NCI-H1417 treated with DMSO at 0.1 percent for 48 hours (cell line): ENCODE data around the gene HNRNPD.
"Not testable (repeated sequence)": the region's sequence is repeated elsewhere in the genome, so short reads cannot be mapped to it uniquely, and the experiment has no call there.

ENCODE experiments used
- DNase-seq: peaks from one replicate; lab custom pipeline; 2025; lab: John Stamatoyannopoulos, UW

The HNRNPD gene

DNA sequence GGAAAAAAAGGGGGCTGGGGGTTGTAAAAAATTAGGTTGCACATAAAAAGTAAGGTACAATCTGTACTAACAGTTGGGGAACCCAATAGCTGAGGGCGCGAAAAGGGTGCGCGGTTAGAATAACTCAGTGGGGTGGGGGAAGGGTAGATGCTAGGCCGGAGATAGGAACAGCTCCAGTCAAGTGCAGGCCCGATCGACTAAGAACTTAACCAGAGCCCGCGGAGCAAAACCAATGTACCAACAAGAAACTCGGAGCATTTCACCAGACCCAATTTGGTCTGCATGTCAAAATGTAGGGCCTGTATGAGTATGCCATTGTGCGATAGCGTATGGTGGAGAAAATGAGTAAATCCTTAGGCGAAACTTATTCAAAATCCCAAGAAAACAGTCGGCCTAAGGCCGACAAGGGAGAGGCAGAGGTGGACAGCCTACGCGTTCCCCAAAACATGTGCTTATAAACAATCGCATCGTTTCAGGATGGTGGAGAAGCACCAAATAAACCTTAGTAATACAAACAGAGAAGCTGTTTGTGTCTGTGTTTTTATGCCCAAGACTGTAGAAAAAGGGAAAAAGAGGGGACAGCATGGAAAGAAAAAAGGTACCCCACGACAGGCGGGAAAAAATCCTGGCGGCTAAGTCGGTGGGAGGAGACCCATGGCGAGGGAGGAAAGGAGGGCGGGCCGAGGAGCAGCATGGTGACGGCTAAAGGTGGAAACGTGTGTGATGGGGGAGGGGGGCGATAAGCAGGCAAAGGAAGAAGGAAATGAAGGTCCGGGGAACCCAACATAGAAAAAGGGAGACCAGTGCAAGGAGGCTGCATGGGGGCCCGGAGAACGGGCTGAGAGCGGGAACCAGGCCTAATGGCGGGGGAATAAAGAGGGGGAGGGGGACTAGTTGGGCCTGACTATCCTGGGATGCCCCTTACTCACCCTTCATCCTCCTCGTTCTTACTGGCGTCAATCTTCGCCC is 990 bp downstream of the HNRNPD start:
- DNase-seq = peak; percentile 30

DNA sequence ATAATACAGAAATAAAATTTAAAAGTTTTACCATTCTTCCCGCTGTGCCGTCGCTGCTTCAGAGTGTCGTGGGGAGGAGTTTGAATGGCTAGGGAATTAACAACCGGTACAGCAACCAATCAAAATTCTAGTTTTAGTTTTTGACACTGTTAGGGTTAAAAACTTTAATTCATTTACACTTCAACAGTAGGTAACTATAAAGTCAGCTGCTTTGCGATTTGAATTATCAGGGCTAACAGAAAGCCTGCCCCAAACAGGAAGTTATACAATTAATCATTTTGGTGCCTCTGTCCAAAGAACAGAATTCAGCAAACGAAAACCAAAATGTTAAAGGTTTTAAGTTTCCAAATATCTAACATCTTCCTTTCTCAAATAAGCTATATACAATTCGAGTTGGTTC is 2.3 kb downstream of the HNRNPD start:
- DNase-seq = no peak

GRCh38 chr4:82367438-82368097 is 6.2 kb downstream of the HNRNPD start:
- no peak for DNase-seq

- DNase-seq = not testable (repeated sequence)
These were observed 7.4 kb downstream of the HNRNPD start for GRCh38 chr4:82366431-82366830.

DNA sequence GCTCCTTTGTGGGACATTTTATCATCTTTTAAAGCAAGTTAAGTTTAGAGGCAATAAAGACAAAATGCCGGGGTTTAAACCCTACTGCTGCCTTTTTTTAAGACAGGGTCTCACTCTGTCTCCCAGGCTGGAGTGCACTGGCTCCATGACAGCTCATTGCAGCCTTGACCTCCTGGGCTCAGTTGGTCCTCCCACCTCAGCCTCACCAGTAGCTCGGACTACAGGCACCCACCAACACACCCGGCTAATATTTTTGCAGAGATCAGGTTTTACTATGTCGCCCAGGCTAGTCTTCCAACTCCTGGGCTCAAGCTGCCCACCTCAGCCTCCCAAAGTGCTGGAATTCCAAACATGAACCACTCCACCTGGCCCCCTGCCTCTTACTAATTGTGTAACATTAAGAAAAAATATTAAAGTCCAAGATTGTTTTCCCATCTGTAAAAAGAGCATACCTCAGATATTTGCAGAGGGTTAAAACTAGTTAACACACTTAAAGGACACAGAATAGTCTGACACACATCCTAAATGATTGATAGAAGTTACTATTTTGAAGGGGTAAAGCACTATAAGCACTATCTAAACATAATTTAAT is 9.8 kb downstream of the HNRNPD start:
- no peak for DNase-seq

DNA sequence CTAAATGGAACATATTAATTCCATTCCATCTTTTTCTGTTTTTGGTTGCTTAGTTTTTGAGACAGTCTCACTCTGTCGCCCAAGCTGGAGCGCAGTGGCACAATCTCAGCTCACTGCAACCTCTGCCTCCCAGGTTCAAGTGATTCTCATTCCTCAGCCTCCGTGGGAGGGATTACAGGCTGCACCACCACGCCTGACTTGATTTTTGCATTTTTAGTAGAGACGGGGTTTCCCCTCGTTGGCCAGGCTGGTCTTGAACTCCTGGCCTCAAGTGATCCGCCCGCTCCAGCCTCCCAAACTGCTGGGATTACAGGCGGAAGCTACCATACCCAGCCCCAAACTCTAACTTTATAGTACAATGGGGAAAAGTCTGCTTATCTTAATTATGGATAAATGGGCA is 11.2 kb downstream of the HNRNPD start:
- no peak for DNase-seq

DNA sequence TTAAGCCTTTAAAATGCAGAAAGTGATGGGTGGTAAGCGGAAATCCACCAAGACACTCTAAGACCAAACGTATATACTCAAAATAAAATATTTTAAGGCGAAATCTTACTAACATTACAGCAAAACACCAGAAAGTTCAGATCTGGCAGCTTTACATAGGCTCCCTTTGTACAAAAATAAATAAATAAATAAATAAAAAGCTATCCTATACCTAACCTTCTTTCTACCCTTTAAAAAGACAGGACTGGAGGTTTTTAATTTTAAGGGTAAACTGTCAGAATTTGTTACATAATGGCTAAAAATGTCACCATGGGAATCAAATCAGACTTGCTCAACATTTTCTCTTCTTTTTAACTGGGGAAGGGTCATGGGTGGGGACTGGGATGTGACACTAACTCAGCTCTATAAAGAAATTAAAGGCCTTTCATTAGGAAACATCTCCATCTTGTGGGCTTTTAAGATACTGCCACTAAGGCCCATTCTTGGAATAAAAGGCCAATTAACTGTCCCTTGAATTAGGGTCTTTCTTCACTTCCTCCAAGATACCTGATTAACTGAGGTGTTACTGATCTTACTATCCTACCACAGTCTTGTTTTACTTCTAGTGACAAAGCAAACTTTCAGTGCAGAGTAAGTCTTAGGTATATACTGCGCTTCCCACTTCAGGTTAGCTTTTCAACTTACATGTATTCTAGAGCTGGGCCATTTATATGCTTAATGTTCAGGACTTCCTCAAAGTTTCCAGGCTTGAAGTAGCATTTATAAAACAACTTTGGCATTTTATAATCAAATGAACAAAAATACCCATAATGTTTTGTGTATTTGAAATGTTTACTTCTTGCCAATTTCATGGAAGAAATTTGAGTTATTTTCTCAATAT is 13.3 kb downstream of the HNRNPD start:
- DNase-seq = no peak

- no peak for DNase-seq
These were observed 14.9 kb downstream of the HNRNPD start for GRCh38 chr4:82358847-82359246.

- no peak for DNase-seq
These were observed 16.2 kb downstream of the HNRNPD start for GRCh38 chr4:82357640-82358039.

GRCh38 chr4:82354788-82355187 is 19.0 kb downstream of the HNRNPD start:
- no peak for DNase-seq

DNA sequence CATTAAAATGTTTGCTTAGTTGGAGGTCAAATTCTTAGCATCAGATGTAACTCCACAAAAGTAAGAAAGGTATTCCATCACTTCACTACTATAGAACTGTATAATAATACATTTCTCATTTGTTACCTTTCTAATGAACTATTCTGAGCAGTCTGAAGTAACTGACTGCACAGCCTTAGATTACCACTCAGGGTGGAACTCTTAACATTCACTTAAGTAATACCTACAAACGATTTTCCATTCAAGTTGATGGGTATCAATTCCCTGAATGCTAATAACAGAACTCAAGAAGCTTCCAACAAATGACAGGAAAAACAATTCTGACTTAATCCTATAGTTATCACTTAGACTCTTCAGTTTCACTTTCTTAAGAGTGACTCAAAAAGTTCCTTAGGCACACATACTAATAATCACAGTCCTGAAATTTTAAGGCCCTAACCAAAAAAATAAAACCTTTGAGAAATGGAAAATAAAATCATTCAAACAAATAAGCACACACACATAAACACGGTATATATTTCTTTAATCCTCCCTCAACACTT is 20.9 kb downstream of the HNRNPD start:
- no peak for DNase-seq

- DNase-seq = no peak
These were observed 21.5 kb downstream of the HNRNPD start for GRCh38 chr4:82352118-82352824.

- DNase-seq = no peak
These were observed 27.7 kb downstream of the HNRNPD start for GRCh38 chr4:82346126-82346525.

DNA sequence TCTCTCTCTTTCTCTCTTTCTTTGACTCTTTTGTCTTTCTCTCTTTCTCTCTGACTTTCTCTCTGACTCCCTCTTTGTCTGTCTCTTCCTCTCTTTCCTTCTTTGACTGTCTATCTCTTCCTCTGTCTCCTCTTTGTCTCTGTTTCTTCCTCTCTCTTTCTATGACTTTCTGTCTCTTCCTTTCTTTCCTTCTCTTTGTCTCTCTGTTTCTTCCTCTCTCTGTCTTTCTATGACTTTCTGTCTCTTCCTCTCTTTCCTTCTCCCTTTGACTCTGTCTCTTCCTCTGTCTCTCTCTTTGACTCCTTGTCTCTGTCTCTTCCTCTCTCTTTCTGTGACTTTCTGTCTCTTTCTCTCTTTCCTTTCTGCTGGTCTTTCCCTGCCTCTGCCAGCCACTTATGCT is 38.7 kb downstream of the HNRNPD start:
- DNase-seq = no peak

DNA sequence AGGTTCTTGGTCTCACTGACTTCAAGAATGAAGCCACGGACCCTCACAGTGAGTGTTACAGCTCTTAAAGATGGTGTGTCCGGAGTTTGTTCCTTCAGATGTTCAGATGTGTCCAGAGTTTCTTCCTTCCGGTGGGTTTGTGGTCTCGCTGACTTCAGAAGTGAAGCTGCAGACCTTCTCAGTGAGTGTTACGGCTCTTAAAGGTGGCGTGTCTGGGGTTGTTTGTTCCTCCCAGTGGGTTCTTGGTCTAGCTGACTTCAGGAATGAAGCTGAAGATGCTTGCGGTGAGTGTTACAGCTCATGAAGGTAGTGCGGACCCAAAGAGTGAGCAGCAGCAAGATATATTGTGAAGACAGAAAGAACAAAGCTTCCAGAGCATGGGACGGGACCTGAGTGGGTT is 40.1 kb downstream of the HNRNPD start:
- DNase-seq = not testable (repeated sequence)

GRCh38 chr4:82331814-82332213 is 42.0 kb downstream of the HNRNPD start:
- no peak for DNase-seq

- no peak for DNase-seq
These were observed 53.4 kb downstream of the HNRNPD start for GRCh38 chr4:82320351-82320750.

DNA sequence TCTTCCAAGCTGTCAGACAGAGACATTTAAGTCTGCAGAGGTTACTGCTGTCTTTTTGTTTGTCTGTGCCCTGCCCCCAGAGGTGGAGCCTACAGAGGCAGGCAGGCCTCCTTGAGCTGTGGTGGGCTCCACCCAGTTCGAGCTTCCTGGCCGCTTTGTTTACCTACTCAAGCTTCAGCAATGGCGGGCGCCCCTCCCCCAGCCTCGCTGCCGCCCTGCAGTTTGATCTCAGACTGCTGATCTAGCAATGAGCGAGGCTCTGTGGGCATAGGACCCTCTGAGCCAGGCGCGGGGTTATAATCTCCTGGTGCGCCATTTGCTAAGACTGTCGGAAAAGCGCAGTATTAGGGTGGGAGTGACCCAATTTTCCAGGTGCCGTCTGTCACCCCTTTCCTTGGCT is 70.7 kb downstream of the HNRNPD start:
- DNase-seq = not testable (repeated sequence)
